ENCODE measurements around the gene FARP2.
A peak's percentile ranks its signal among the peaks of the same experiment; 100 is the strongest.

Gene FARP2, protein sequence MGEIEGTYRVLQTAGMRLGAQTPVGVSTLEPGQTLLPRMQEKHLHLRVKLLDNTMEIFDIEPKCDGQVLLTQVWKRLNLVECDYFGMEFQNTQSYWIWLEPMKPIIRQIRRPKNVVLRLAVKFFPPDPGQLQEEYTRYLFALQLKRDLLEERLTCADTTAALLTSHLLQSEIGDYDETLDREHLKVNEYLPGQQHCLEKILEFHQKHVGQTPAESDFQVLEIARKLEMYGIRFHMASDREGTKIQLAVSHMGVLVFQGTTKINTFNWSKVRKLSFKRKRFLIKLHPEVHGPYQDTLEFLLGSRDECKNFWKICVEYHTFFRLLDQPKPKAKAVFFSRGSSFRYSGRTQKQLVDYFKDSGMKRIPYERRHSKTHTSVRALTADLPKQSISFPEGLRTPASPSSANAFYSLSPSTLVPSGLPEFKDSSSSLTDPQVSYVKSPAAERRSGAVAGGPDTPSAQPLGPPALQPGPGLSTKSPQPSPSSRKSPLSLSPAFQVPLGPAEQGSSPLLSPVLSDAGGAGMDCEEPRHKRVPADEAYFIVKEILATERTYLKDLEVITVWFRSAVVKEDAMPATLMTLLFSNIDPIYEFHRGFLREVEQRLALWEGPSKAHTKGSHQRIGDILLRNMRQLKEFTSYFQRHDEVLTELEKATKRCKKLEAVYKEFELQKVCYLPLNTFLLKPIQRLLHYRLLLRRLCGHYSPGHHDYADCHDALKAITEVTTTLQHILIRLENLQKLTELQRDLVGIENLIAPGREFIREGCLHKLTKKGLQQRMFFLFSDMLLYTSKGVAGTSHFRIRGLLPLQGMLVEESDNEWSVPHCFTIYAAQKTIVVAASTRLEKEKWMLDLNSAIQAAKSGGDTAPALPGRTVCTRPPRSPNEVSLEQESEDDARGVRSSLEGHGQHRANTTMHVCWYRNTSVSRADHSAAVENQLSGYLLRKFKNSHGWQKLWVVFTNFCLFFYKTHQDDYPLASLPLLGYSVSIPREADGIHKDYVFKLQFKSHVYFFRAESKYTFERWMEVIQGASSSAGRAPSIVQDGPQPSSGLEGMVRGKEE

GRCh38 chr2:241355983-241356870, at the start of gene FARP2:
Gene FARP2, plus strand, starts transcription at chr2:241356285. Its CDS starts 16,823 bp downstream, at chr2:241373108.
- Histone ChIP-seq H3K9me3 (ENCODE audit: control insufficient read depth, insufficient read depth, low read length) (no peaks in the 10 kb centered on the region), H3K36me3 (ENCODE audit: insufficient read depth, low read length) (peaks cover 20% of the 10 kb centered on the region), H3K4me1 (ENCODE audit: insufficient read depth, low read length) (peaks cover 10% of the 10 kb centered on the region), H3K9ac (ENCODE audit: low read depth, low read length) (peak within 1 kb of the TSS; percentile 85)

DNA sequence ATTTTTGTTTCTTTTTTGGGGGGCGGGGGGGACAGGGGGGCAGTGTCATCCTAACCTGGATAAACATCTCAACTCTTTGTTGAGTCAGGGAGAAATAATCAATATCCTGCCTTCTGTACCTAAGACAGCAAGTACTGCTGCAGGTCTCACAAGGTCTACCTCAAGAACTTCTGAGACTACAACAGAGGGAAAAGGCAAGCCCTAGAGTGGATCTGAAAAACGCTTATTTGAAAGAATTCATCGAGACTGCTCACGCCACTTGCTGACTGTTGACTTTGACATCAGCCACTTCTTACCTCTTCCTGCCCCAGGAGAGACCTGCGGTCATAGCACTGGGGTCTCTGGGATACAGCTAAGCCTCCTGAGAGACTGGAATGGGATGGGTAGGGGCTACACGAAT, 49.0 kb upstream of the FARP2 start:
- Histone ChIP-seq H3K4me1 (ENCODE audit: insufficient read depth, low read length) (peaks cover 17% of the 10 kb centered on the region), H3K36me3 (ENCODE audit: insufficient read depth, low read length) (no peaks in the 10 kb centered on the region), H3K9me3 (ENCODE audit: control insufficient read depth, insufficient read depth, low read length) (no peaks in the 10 kb centered on the region), H3K9ac (ENCODE audit: low read depth, low read length) (no peak overlapping the region)

DNA sequence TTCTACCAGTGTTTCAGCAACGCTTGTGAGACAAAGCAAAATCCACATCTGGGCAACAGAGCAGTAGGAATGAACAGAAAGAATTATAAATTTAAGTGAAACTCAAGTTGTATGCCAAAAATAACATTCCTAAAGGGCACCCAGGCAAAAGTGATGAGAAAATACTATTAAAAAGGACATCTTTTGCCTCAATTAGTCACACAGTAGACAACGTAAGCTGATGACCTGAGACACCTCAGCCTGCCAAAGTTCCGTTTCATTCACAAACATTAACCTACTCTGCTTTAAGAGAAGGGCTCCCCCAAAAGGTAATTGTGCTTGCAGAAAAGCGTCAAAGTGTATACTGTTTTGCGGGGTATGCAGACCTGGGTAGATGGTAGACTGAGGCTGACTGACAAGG, 47.8 kb upstream of the FARP2 start:
- H3K9ac ChIP-seq (ENCODE audit: low read depth, low read length), result no peak overlapping the region

DNA sequence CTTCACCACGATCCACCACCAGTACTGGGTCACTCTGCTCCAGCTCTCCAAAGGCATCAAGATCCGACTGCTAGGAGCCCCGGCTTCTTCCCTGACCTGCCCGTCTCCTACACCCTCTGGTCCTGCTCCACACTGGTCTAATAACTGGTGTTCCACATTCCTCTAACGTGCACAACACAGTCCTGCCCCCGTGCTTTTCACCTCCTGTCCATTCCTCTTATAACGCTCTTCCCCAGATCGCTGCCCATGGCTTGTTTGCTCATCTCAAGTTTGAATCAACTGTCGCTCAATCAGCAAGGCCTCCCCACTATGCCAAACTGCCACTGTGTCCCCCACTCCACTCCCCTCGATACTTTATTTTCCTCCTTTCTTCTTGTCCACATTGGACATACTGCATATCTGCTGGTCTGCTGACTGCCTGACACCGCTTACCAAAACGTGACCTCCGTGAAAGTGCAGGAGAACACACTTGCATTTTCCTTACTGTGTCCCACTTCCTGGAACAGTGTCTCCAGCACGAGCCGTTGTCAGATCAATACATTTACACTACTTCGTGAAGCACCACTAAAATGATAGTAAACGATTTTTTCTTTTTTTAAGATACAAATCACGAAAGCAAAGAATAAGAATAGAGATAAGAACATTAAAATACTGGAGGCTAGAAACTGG, 47.1 kb upstream of the FARP2 start:
- Histone ChIP-seq H3K9ac (ENCODE audit: low read depth, low read length) (no peak overlapping the region), H3K36me3 (ENCODE audit: insufficient read depth, low read length) (no peaks in the 10 kb centered on the region), H3K9me3 (ENCODE audit: control insufficient read depth, insufficient read depth, low read length) (no peaks in the 10 kb centered on the region), H3K4me1 (ENCODE audit: insufficient read depth, low read length) (peaks cover 23% of the 10 kb centered on the region)

More for the DNA sequence above, 47.8 kb upstream of the FARP2 start:
- no peaks in the 10 kb centered on the region for H3K36me3 ChIP-seq (ENCODE audit: insufficient read depth, low read length)
- H3K4me1 ChIP-seq (ENCODE audit: insufficient read depth, low read length), result peaks cover 18% of the 10 kb centered on the region
- H3K9me3 ChIP-seq (ENCODE audit: control insufficient read depth, insufficient read depth, low read length), result no peaks in the 10 kb centered on the region

DNA sequence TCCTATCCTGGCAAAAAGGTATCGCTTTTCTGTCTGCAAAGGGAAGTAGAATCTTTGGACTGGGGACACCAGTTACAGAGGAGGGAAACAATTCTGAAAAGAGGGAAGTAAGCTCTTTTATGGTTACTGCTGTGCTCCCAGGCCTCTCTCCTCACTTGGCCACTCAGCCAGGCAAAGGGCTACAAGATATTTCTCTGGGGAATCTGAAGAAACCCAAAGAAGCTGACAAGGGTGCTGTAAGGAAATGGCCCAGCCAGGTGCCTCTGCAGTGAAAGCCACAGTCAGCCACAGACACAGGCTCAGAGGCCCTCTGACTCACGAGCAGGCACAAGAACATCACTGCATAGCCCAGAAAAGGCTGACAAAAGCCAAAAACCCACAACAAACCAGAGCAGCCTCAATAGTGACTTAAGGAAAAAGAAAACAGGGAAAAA, 46.4 kb upstream of the FARP2 start:
- H3K4me1 ChIP-seq (ENCODE audit: insufficient read depth, low read length), result peaks cover 23% of the 10 kb centered on the region
- H3K36me3 ChIP-seq (ENCODE audit: insufficient read depth, low read length), result no peaks in the 10 kb centered on the region
- H3K9ac ChIP-seq (ENCODE audit: low read depth, low read length), result no peak overlapping the region
- no peaks in the 10 kb centered on the region for H3K9me3 ChIP-seq (ENCODE audit: control insufficient read depth, insufficient read depth, low read length)

DNA sequence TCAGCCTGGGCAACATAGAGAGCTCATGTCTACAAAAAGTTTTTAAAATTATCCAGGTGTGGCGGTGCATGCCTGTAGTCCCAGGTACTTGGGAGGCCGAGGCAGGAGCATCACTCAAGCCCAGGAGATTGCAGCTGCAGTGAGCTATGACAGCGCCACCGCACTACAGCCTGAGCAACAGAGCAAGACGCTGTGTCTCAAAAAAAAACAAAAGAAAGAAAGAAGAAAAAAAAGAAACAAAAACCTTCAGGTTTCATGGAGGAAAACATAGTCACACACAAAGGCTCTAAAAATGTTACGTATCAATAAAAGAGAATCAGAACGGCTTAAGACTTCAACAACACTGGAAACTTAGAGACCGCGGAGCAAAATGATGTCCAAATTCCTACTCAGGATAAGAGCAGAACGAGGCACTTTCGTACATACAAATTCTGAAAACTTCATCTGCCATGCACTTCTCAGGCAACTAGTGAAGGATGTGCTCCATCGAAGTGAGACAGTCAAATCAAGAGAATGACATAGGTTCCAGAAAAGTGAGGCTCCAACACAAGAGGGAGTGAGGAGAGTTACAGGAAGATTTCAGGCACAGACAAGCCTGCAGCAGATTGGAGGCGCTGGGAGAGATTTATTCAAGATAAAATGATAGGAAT, 45.0 kb upstream of the FARP2 start:
- no peaks in the 10 kb centered on the region for H3K36me3 ChIP-seq (ENCODE audit: insufficient read depth, low read length)
- no peak overlapping the region for H3K9ac ChIP-seq (ENCODE audit: low read depth, low read length)
- peaks cover 23% of the 10 kb centered on the region for H3K4me1 ChIP-seq (ENCODE audit: insufficient read depth, low read length)
- no peaks in the 10 kb centered on the region for H3K9me3 ChIP-seq (ENCODE audit: control insufficient read depth, insufficient read depth, low read length)

GRCh38 chr2:241312082-241312481, 44.0 kb upstream of the FARP2 start:
- Histone ChIP-seq H3K9ac (ENCODE audit: low read depth, low read length) (no peak overlapping the region), H3K36me3 (ENCODE audit: insufficient read depth, low read length) (no peaks in the 10 kb centered on the region; the same call in 1 of the 2 replicates), H3K9me3 (ENCODE audit: control insufficient read depth, insufficient read depth, low read length) (no peaks in the 10 kb centered on the region), H3K4me1 (ENCODE audit: insufficient read depth, low read length) (peaks cover 24% of the 10 kb centered on the region)

DNA sequence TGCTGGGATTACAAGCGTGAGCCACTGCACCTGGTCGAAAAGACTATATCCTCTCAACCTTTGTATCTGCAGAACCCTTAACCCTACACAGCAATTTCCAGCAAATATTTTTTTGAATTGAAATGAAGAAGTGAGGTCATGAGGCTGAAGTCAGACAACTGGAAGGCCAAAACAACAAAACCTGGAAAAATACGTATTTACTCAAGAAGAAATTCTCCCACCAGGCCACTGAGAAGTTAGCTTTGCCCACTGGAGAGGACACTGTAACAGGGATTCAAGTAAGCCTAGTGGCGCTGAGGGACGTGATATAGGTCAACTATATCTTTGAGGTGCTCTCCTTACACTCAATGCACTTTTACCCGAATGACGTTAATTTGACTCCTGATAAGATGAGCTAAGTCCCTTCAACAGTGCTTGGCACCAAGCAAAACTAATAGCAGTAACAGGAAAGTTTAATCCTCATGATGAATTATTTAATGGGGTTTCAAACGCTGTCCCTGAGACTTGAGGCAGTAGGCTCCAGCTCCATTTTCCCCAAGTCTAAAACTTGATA, 42.5 kb upstream of the FARP2 start:
- Histone ChIP-seq H3K36me3 (ENCODE audit: insufficient read depth, low read length) (no peaks in the 10 kb centered on the region; the same call in 1 of the 2 replicates), H3K4me1 (ENCODE audit: insufficient read depth, low read length) (peaks cover 34% of the 10 kb centered on the region), H3K9ac (ENCODE audit: low read depth, low read length) (peak overlapping the region; percentile 100), H3K9me3 (ENCODE audit: control insufficient read depth, insufficient read depth, low read length) (no peaks in the 10 kb centered on the region)

DNA sequence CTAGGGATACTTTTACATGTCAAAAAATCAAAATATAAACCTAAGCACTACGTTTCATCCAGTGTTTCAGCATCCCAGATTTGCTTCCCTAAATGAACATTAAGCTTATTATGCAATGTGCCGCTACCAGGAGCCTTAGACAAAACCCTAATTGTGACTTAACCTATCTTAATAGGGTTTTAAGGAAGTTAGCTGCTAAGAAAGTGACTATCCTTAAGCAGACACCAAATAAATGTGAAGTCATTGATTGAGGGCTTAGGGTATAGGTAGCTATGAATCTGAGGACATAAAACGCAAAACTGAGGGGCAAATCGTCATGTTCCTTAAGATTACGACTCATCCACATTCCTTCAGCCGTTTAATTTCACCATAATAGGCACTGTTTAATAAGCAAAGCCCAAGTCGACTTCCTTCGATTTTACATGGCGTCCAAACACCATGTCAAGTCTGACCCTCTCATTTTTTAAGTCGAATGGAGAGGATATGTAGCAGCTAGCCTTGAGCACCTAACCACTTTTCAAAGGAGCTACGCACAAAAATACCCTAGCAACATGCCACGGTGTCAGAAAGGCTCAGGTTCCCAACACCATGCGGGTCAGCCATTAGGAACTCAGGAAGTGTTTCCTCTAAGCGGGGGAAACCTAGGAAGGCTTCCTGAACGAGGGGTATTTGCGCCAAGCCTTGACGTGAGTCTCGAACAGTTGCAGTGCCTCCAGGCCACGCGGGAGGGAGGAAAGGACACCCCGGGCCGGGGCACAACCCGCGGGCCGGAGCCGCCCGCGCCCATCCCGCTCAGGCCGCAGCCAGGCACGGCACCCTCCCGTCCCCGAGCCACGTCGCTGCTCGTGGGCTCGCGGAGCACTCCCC, 41.6 kb upstream of the FARP2 start:
- peaks cover 27% of the 10 kb centered on the region for H3K4me1 ChIP-seq (ENCODE audit: insufficient read depth, low read length)

GRCh38 chr2:241315093-241315878, 40.8 kb upstream of the FARP2 start, which contains the start of gene HDLBP:
Gene HDLBP, minus strand, starts transcription at chr2:241315672. Its CDS starts 48,803 bp downstream, at chr2:241266869.
- peak within 1 kb of the TSS; percentile 100 for H3K9ac ChIP-seq (ENCODE audit: low read depth, low read length)
- no peaks in the 10 kb centered on the region; the same call in 1 of the 2 replicates for H3K36me3 ChIP-seq (ENCODE audit: insufficient read depth, low read length)
- H3K9me3 ChIP-seq (ENCODE audit: control insufficient read depth, insufficient read depth, low read length), result no peaks in the 10 kb centered on the region
- H3K4me1 ChIP-seq (ENCODE audit: insufficient read depth, low read length), result peaks cover 31% of the 10 kb centered on the region

More for the DNA sequence above, 41.6 kb upstream of the FARP2 start:
- Histone ChIP-seq H3K9ac (ENCODE audit: low read depth, low read length) (peak overlapping the region; percentile 100), H3K36me3 (ENCODE audit: insufficient read depth, low read length) (no peaks in the 10 kb centered on the region; the same call in 1 of the 2 replicates), H3K9me3 (ENCODE audit: control insufficient read depth, insufficient read depth, low read length) (no peaks in the 10 kb centered on the region)

GRCh38 chr2:241315879-241316631, 40.0 kb upstream of the FARP2 start, which contains the start of gene SEPTIN2:
Gene SEPTIN2, plus strand, starts transcription at chr2:241315925. Its CDS starts 8,308 bp downstream, at chr2:241324233.
- H3K36me3 ChIP-seq (ENCODE audit: insufficient read depth, low read length), result no peaks in the 10 kb centered on the region; the same call in 1 of the 2 replicates
- H3K4me1 ChIP-seq (ENCODE audit: insufficient read depth, low read length), result peaks cover 38% of the 10 kb centered on the region
- peak within 1 kb of the TSS; percentile 100 for H3K9ac ChIP-seq (ENCODE audit: low read depth, low read length)
- H3K9me3 ChIP-seq (ENCODE audit: control insufficient read depth, insufficient read depth, low read length), result no peaks in the 10 kb centered on the region

All from ES-I3 (cell line).